ENCODE results near the gene SV2C.

The SV2C gene

DNA sequence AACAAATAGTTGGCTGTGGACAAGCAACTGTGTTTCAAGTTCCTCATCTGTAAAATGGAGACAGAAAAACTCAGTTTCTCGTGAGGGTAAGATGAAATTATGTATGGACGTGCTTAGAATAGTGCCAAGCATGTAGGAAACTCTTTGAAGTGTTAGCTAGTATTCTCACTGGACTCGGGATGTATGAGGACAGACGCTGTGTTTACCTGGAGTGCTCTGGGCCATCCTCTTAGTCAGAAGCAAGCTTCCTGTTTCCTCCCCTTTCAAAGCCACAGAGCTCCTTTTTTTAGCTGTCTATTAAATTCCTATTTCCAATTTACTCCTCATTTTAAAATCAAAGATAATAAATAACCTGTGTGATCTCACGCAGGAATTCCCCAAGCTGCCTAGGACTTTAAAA, 296.1 kb downstream of the SV2C start:
- TF ChIP-seq ZNF335 (tag by site-specific recombination; conservative IDR thresholded peaks at IDR 0.05), result peak; percentile 66
- no peak for TF ChIP-seq ZNF394 (tag by site-specific recombination; IDR thresholded peaks at IDR 0.05; ENCODE audit: borderline replicate concordance)
- H3K27ac ChIP-seq (ENCODE audit: extremely low read depth, low read depth, low read length), result no peak overlapping the region
- no peak overlapping the region for H3K4me3 ChIP-seq (ENCODE audit: low read depth, low read length)
- no peaks in the 10 kb centered on the region for H3K9me3 ChIP-seq (ENCODE audit: control insufficient read depth, insufficient read depth, low read depth, low read length)
- H3K4me1 ChIP-seq (ENCODE audit: control insufficient read depth, insufficient read depth, low read length), result no peaks in the 10 kb centered on the region; the same call in 1 of the 2 replicates
- ChIA-PET POLR2A (no interaction called here), CTCF (interaction anchor here (0.6 kb wide), 1 partner anchor 818 kb away, joined by 3 read pairs; no protein-coding TSS in a partner anchor)
- H3K36me3 ChIP-seq (ENCODE audit: control insufficient read depth in 2 of 2, insufficient read depth in 1 of 2, low read length in 2 of 2), result no peaks in the 10 kb centered on the region

DNA sequence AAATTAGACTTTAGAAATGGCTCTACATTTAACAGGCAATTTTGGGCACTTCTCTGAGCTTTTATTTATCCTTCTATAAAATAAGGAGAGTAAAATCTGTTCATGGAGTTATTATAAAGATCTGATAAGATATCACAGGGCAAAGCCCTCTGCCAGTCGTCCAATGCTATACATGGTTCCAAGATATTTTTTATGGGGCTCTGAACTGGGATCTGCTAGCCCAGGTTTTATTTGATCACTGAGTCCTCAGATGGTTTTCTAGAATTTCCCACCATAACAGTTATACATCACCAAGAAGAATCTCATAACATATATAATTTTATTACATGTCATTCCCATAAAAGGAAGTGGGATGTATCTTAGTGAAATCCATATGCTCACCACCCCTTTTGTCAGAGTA, 296.7 kb downstream of the SV2C start:
- H3K36me3 ChIP-seq (ENCODE audit: control insufficient read depth in 2 of 2, insufficient read depth in 1 of 2, low read length in 2 of 2), result no peaks in the 10 kb centered on the region
- H3K27ac ChIP-seq (ENCODE audit: extremely low read depth, low read depth, low read length), result no peak overlapping the region
- no peak overlapping the region for H3K4me3 ChIP-seq (ENCODE audit: low read depth, low read length)
- H3K4me1 ChIP-seq (ENCODE audit: control insufficient read depth, insufficient read depth, low read length), result no peaks in the 10 kb centered on the region; the same call in 1 of the 2 replicates
- ChIA-PET POLR2A (no interaction called here), CTCF (interaction anchor here (0.6 kb wide), 1 partner anchor 817 kb away, joined by 3 read pairs; no protein-coding TSS in a partner anchor)
- H3K9me3 ChIP-seq (ENCODE audit: control insufficient read depth, insufficient read depth, low read depth, low read length), result no peaks in the 10 kb centered on the region
- no peak for TF ChIP-seq ZNF701 (tag by site-specific recombination; IDR thresholded peaks at IDR 0.05)
- TF ChIP-seq ZNF335 (tag by site-specific recombination; conservative IDR thresholded peaks at IDR 0.05), result 0 out of 2 replicates have a peak, but pooled peaks have one; percentile 6

DNA sequence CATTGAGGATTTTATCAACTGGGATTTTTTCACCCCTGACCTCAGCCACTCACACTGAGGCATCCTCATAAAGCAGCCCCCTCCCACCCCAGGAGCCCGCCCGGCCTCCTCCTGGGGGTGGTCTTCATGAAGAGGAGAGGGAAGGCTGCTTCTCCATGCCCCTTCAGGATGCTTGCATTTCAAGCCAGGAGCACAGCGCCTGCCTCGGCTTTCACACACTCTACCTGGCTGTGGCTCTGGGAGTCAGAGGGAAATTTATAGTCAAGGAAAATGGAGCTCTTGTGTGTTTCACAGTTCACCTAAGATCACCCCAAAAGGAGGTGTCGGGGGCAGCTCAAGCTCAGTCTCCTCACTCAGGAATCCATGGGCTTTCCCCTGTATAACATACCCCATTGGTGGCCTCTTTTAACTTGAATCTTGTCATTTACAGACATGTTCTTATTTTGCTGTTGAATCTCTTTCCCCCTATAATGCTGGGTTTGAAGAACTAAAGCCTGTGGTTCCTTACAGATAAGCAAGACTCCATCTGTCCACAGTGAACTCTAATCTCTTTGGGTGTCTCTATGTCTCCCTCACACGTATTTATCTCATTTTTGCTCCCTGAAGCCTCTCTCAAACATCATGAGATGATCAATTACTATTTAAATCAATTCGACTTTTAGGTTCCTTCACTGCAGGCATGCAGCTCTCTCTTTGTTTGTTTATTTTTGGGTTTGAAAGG, 297.3 kb downstream of the SV2C start:
- POLR2A ChIA-PET, result no interaction called here
- no peaks in the 10 kb centered on the region; a peak in 1 of 3 replicates for H3K36me3 ChIP-seq (ENCODE audit: control insufficient read depth in 2 of 2, insufficient read depth in 1 of 2, low read length in 2 of 2)
- H3K9me3 ChIP-seq (ENCODE audit: control insufficient read depth, insufficient read depth, low read depth, low read length), result no peaks in the 10 kb centered on the region
- H3K27ac ChIP-seq (ENCODE audit: extremely low read depth, low read depth, low read length), result no peak overlapping the region
- no peak for TF ChIP-seq ZNF433 (tag by site-specific recombination; IDR thresholded peaks at IDR 0.05; ENCODE audit: low read depth)
- TF ChIP-seq ZBTB17 (tag by site-specific recombination; IDR thresholded peaks at IDR 0.05), result 0 out of 2 replicates have a peak, but pooled peaks have one; percentile 24
- no peak overlapping the region for H3K4me3 ChIP-seq (ENCODE audit: low read depth, low read length)
- CTCF ChIA-PET, result no interaction called here
- H3K4me1 ChIP-seq (ENCODE audit: control insufficient read depth, insufficient read depth, low read length), result no peaks in the 10 kb centered on the region; the same call in 1 of the 2 replicates

DNA sequence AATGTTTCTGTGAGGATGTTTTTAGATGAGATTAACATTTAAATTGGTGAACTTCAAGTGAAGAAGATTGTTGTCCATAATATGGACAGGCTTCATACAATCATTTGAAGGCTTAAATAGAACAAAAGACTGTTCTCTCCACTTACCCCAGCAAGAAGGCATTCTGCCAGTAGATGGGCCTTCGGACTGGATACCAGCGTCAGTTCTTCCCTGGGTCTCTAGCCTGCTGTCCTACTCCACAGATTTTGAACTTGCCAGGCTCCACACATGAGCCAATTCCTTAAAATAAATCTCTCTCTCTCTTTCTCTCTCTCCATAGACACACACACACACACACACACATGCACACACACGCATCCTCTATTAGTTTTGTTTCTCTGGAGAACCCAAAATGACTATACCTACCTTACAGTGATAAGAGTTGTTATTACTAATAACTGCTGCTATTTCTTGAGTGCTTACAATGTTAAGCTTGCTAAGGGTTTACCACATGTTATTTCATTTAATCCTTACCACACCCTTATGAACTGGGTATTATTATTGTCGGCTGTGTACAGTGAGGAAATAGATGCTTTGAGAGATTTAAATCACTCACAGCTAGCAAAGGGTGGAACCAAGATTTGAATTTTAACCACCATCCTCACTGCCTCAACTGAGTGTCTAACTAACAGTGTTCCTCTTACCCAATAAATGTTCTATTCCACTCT, 300.1 kb downstream of the SV2C start:
- TF ChIP-seq, protein P1, sequence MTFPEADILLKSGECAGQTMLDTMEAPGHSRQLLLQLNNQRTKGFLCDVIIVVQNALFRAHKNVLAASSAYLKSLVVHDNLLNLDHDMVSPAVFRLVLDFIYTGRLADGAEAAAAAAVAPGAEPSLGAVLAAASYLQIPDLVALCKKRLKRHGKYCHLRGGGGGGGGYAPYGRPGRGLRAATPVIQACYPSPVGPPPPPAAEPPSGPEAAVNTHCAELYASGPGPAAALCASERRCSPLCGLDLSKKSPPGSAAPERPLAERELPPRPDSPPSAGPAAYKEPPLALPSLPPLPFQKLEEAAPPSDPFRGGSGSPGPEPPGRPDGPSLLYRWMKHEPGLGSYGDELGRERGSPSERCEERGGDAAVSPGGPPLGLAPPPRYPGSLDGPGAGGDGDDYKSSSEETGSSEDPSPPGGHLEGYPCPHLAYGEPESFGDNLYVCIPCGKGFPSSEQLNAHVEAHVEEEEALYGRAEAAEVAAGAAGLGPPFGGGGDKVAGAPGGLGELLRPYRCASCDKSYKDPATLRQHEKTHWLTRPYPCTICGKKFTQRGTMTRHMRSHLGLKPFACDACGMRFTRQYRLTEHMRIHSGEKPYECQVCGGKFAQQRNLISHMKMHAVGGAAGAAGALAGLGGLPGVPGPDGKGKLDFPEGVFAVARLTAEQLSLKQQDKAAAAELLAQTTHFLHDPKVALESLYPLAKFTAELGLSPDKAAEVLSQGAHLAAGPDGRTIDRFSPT (tag by site-specific recombination; IDR thresholded peaks at IDR 0.05), result no peak
- no peak for TF ChIP-seq ZNF701 (tag by site-specific recombination; IDR thresholded peaks at IDR 0.05)
- TF ChIP-seq, protein P2, sequence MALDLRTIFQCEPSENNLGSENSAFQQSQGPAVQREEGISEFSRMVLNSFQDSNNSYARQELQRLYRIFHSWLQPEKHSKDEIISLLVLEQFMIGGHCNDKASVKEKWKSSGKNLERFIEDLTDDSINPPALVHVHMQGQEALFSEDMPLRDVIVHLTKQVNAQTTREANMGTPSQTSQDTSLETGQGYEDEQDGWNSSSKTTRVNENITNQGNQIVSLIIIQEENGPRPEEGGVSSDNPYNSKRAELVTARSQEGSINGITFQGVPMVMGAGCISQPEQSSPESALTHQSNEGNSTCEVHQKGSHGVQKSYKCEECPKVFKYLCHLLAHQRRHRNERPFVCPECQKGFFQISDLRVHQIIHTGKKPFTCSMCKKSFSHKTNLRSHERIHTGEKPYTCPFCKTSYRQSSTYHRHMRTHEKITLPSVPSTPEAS (tag by site-specific recombination; IDR thresholded peaks at IDR 0.05), result 0 out of 2 replicates have a peak, but pooled peaks have one; percentile 14
- TF ChIP-seq, protein P3, sequence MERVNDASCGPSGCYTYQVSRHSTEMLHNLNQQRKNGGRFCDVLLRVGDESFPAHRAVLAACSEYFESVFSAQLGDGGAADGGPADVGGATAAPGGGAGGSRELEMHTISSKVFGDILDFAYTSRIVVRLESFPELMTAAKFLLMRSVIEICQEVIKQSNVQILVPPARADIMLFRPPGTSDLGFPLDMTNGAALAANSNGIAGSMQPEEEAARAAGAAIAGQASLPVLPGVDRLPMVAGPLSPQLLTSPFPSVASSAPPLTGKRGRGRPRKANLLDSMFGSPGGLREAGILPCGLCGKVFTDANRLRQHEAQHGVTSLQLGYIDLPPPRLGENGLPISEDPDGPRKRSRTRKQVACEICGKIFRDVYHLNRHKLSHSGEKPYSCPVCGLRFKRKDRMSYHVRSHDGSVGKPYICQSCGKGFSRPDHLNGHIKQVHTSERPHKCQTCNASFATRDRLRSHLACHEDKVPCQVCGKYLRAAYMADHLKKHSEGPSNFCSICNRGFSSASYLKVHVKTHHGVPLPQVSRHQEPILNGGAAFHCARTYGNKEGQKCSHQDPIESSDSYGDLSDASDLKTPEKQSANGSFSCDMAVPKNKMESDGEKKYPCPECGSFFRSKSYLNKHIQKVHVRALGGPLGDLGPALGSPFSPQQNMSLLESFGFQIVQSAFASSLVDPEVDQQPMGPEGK (tag by site-specific recombination; IDR thresholded peaks at IDR 0.05), result no peak
- no peak for TF ChIP-seq HOXC10 (CRISPR knock-in tag; IDR thresholded peaks at IDR 0.05)
- no peak for TF ChIP-seq ZNF747 (tag by site-specific recombination; IDR thresholded peaks at IDR 0.05)
- TF ChIP-seq ZNF350 (tag by site-specific recombination; IDR thresholded peaks at IDR 0.05), result no peak
- TF ChIP-seq EGR2 (tag by site-specific recombination; IDR thresholded peaks at IDR 0.05; ENCODE audit: low read depth), result no peak
- no peak for TF ChIP-seq GLIS1 (tag by site-specific recombination; IDR thresholded peaks at IDR 0.05)
- CTCF ChIA-PET, result interaction anchor here (1.2 kb wide), 1 partner anchor 20 kb away, joined by 4 read pairs; the partner anchor contains the start of gene IQGAP2
- Histone ChIP-seq H3K4me3 (ENCODE audit: low read depth, low read length) (no peak overlapping the region), H3K27ac (ENCODE audit: extremely low read depth, low read depth, low read length) (no peak overlapping the region), H3K9me3 (ENCODE audit: control insufficient read depth, insufficient read depth, low read depth, low read length) (no peaks in the 10 kb centered on the region), H3K36me3 (ENCODE audit: control insufficient read depth in 2 of 2, insufficient read depth in 1 of 2, low read length in 2 of 2) (no peaks in the 10 kb centered on the region; a peak in 1 of 3 replicates), H3K4me1 (ENCODE audit: control insufficient read depth, insufficient read depth, low read length) (no peaks in the 10 kb centered on the region; the same call in 1 of the 2 replicates)
- POLR2A ChIA-PET, result no interaction called here

All from HEK293 (cell line).